PC-3 (cell line): ENCODE data around the gene RAB6B.

Experiments
- CTCF ChIP-seq: fragments of 300-600 bp; sonication (generic); conservative IDR thresholded peaks from 2 replicates; pipeline ENCODE4 v1.5.1; 2017; ENCODE audit warnings: antibody characterized with exemption, low read depth, mild to moderate bottlenecking, low read length
- EZH2phosphoT487 ChIP-seq: fragments of 300-600 bp; sonication (generic); IDR thresholded peaks from 2 replicates; pipeline ENCODE4 v1.6.1; 2018; ENCODE audit warnings: mild to moderate bottlenecking, antibody characterized with exemption, low read length, borderline replicate concordance

GRCh38 chr3:133874344-133874743 is 21.3 kb downstream of the RAB6B start:
- TF ChIP-seq CTCF, result no peak
- no peak for TF ChIP-seq EZH2phosphoT487
